Skeletal muscle cell (primary cell): ENCODE measurements around the gene SPATS2L.

Experiments
- DNase-seq: peaks from one replicate; pipeline ENCODE4 v3.0.0-alpha.2; 2010; ENCODE audit warnings: low read depth
- H3K4me3 ChIP-seq: 2 replicates; pipeline ENCODE4 v1.5.1; 2011; ENCODE audit warnings: low read depth, mild to moderate bottlenecking, control low read depth, low read length, moderate library complexity

Gene SPATS2L

DNA sequence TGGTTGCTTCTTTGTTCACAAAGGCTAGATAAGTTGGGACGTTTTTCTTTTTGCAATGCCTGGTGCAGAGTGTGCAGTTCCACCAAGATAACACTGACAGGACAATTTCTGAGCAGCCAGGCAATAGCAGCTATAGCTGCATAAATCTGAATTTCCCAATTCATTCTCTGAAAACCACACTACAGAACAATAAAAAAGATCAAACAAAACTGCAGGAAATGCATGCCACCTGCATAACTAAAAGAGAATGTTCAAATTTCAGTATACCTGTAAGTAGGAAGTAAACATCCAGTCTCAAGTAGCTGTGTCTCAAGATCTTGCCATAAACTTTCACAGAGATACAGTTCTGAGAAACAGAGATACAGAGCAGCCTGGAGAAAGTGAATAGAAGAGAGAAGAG lies 208.7 kb downstream of the SPATS2L start:
- no peak overlapping the region for H3K4me3 ChIP-seq
- DNase-seq, result no peak

DNA sequence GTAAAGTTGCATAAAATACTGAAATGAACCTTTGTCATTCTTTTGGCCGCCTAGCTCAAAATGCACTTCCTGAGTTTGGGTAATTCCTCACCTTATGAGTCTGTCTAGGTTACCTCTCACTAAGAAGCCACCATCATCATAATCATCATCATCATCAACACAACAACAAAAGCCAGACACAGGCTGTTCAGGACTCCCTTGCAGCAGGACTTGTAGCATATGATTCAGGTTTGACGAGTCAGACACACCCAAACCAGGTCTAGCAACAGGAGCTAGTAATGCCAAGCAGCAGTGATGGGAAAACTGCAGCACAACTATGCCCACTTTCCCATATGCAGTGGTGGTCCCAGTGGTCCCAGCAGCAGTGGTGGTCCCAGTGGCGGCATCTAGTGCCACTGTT lies 216.7 kb downstream of the SPATS2L start:
- H3K4me3 ChIP-seq, result no peak overlapping the region
- DNase-seq, result no peak

DNA sequence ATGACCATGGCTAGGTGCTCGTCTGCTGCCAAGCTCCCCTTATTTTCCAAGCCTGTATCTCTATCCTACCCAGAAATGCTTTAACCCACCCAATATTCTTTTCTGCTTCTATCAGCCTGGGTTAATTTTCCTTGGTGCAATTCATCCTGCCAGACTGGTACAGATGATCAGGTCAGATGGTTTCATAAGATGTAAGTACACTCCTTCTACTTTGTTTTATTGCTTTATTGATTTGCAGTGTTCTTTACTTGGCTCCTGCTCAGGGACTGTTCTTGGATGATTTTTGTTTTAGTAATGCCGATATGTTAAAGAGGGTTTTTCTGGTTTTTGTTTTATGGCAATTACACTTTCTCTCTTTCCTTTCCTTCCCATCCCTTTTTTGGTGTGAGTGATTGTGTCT lies 217.1 kb downstream of the SPATS2L start:
- DNase-seq, result no peak
- H3K4me3 ChIP-seq, result no peak overlapping the region

DNA sequence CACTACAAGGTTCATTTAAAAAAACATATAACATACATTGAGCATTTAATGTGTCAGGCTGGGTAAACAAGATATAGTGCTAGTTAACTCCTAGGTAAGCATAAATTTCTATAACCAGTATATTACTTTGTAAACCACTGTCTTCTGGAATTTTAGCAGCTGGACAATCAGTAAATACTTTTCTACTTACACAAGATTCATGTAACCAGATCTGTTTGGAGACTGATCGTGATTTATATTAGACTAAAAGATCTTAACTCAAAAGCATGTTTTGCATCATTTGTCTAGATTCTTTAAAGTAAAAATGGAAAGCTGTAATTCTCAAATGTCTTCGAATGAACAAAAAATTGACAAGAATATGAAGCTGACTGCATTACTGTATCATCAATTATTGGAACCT lies 218.6 kb downstream of the SPATS2L start:
- no peak for DNase-seq
- H3K4me3 ChIP-seq, result no peak overlapping the region

DNA sequence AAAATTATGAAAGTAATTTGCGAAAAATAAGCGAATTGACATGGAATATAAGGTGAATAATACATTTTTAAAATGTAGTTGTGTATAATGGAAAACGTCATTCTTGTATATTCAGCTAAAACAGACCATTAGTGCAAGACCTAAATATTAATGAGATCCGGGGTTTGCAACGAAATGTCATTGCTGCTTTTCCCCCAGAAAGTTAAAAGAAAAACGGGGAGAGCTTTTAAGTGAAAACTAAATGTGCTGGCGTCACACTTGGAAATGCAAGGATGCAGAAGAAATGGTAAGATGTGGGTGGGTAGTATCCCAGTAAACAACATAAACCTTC lies 219.0 kb downstream of the SPATS2L start:
- no peak for DNase-seq
- peak overlapping the region; percentile 72 for H3K4me3 ChIP-seq

DNA sequence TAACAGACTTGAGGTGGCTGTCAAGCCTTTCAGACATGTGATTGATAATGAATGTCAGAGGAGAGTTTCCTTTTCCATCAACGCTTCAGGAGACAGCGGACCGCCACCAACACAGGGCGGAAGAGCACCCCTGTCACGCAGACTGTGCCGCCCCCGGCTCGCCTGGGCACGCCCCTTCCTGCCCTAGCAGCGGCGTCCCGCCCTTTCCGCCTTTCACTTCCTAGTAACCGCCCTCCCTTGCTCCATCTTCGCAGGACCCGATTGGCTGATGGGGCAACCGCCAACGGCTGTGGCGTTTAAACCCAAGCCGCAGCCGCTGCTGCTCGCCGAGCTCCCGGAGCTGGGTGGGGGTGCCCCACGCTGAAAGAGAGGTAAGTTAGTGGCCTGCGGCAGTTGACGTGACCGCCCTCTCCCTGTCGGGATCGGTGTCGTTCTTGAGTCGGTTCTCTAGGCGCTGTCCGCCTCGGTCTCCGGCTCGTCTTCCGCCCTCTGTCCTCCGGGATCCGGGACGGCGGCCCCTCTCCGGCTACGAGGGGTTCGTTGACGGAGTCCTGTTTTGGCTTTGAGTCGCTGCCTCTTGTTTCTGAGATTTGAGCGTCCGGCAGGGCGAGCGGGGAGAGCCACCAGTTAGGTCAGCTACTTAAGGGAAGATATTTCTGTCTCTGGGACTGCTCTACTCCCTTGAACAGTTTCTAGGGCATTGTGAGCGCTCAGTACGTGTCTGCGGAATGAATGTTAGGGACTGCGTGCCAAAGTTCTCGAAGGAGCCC lies 219.6 kb downstream of the SPATS2L start, which contains the start of gene SGO2:
Gene SGO2, plus strand, starts transcription at position 326 of the 770 bp plus-strand sequence. CDS start 6,769 bp downstream, outside the sequence.
- peak within 1 kb of the TSS; percentile 72 for H3K4me3 ChIP-seq
- peak; percentile 75 for DNase-seq

DNA sequence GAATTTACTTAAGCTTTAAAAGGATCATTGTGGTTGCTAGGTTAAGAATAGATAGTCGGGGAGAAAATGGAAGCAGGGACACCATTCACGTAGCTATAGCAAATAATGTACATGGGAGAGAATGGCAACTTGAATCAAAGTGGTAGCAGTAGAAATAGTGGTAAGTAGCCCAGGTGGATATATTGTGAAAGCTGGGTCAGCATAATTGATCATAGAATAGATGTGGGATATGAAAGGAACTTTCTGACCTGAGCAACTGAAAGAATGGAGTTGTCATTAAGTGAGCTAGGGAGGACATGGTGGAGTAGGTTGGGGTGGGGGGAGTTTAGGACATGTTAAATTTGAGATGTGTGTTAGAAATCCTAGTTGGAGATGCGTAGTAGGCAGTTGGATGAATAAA lies 221.7 kb downstream of the SPATS2L start:
- no peak for DNase-seq
- no peak overlapping the region for H3K4me3 ChIP-seq
